K562 (cell line): Measurements from ENCODE around the gene SLC22A23. TPM values are rescaled to one million over a fixed set of nuclear protein-coding genes. Genes with fewer than 3 reads are reported as not detected.

ENCODE experiments used
- ATAC-seq: fragments of 200-7000 bp; cut with Tn5 transposase; 3 replicates; pipeline ENCODE4 v1.9.1; 2020; ENCODE audit warnings: moderate library complexity
- BruUV-seq: library from RNA; stranded (reverse); fragments of 400-500 nt; replicated peaks from 2 replicates; lab custom pipeline; 2021; lab: Mats Ljungman, UMichigan
- CTCF ChIA-PET: fragments of 300-600 bp; formaldehyde crosslinking; extraction: SDS; loops from one replicate; lab custom pipeline; 2021; ENCODE audit warnings: low intra/inter-chr PET ratio; lab: Yijun Ruan, JAX
- POLR2A ChIA-PET: fragments of 300-600, 350-650 bp; sonication (Branson Sonifier 250); formaldehyde crosslinking; extraction: SDS; loops from one replicate; lab custom pipeline; 2021; ENCODE audit warnings: antibody characterized with exemption, inconsistent platforms; lab: Yijun Ruan, JAX
- DNase-seq, 4 experiments: peaks; one replicate each; pipeline versions ENCODE4 v3.0.0 to v3.0.0-alpha.2; 2011 to 2018; ENCODE audit warnings: low spot score in 3 of 4, mixed read lengths in 3 of 4; ENCODE audit errors: extremely low read depth in 1 of 4
- FAIRE-seq: peaks from 2 replicates; lab custom pipeline; 2011; peaks lifted over from hg19 to GRCh38; lab: Jason Lieb, UNC
- H2AFZ ChIP-seq: 2 replicates; pipeline ENCODE4 v1.6.0; 2011; ENCODE audit warnings: low read depth, low read length, control low read depth, inconsistent platforms
- H3K27ac ChIP-seq: fragments of 200-600 bp; 3 replicates; pipeline ENCODE4 v1.8.0; 2011; ENCODE audit warnings: low read depth, mild to moderate bottlenecking, control low read depth, inconsistent platforms, low read length, moderate library complexity, mixed read lengths; ENCODE audit errors: extremely low read depth
- H3K27me3 ChIP-seq, 2 experiments: fragments of 300-600 bp in 1 of 2; 2 replicates in 1 of 2; 3 replicates in 1 of 2; pipeline versions ENCODE4 v1.6.0 to v1.8.0; 2011; ENCODE audit warnings: inconsistent platforms in 2 of 2, low read length in 2 of 2, mild to moderate bottlenecking in 1 of 2, mixed read lengths in 1 of 2, moderate library complexity in 1 of 2; ENCODE audit not compliant: control insufficient read depth in 2 of 2, insufficient read depth in 2 of 2
- H3K36me3 ChIP-seq: fragments of 300-600 bp; 3 replicates; pipeline ENCODE4 v1.8.0; 2011; ENCODE audit warnings: mild to moderate bottlenecking, low read length, inconsistent platforms; ENCODE audit not compliant: control insufficient read depth, insufficient read depth
- H3K4me1 ChIP-seq, 2 experiments: fragments of 200-600 bp in 1 of 2; replicated peaks in 1 of 2; 2 replicates in 1 of 2; 3 replicates in 1 of 2; pipeline versions ENCODE4 v1.5.1 to v1.8.0; 2011; ENCODE audit warnings: inconsistent platforms in 2 of 2, low read length in 2 of 2, mild to moderate bottlenecking in 1 of 2, mixed read lengths in 1 of 2, moderate library complexity in 1 of 2; ENCODE audit not compliant: control insufficient read depth in 2 of 2, insufficient read depth in 2 of 2
- H3K4me2 ChIP-seq: 2 replicates; pipeline ENCODE4 v1.6.1; 2011; ENCODE audit warnings: low read length, control low read depth, inconsistent platforms, mixed read lengths; ENCODE audit not compliant: insufficient read depth
- H3K4me3 ChIP-seq: fragments of 200-600 bp; sonication (generic), shearing (Covaris generic); 2 replicates; pipeline ENCODE4 v1.5.1; 2016; ENCODE audit warnings: control low read depth, inconsistent platforms
- H3K79me2 ChIP-seq: fragments of 200-600 bp; 3 replicates; pipeline ENCODE4 v1.8.0; 2011; ENCODE audit warnings: low read length, inconsistent platforms; ENCODE audit not compliant: control insufficient read depth, insufficient read depth
- H3K9ac ChIP-seq, 2 experiments: 2 replicates each; pipeline versions ENCODE4 v1.6.0 to v1.6.1; 2011; ENCODE audit warnings: low read depth in 2 of 2, low read length in 2 of 2, control low read depth in 1 of 2, inconsistent platforms in 1 of 2, mild to moderate bottlenecking in 1 of 2, mixed read lengths in 1 of 2; ENCODE audit not compliant: insufficient read depth in 1 of 2
- H3K9me1 ChIP-seq: one replicate; pipeline ENCODE4 v1.6.0; 2011; ENCODE audit warnings: inconsistent platforms, mild to moderate bottlenecking, low read length, moderate library complexity; ENCODE audit not compliant: control insufficient read depth, insufficient read depth
- H3K9me3 ChIP-seq: replicated peaks from 2 replicates; pipeline ENCODE4 v1.5.1; 2011; ENCODE audit warnings: low read depth, low read length, inconsistent platforms; ENCODE audit not compliant: control insufficient read depth, insufficient read depth
- H4K20me1 ChIP-seq: replicated peaks from 2 replicates; pipeline ENCODE4 v1.6.1; 2011; ENCODE audit warnings: low read length, inconsistent platforms, mixed read lengths; ENCODE audit not compliant: control insufficient read depth, insufficient read depth
- ZNF512 ChIP-seq: IDR thresholded peaks from 2 replicates; pipeline ENCODE4 v1.6.1; 2016; ENCODE audit warnings: missing genetic modification characterization, missing compliant biosample characterization
- ZNF57 ChIP-seq: fragments of 450-650 bp; formaldehyde crosslinking; IDR thresholded peaks from 2 replicates; pipeline ENCODE4 v1.4.0; 2020; ENCODE audit warnings: mild to moderate bottlenecking, moderate library complexity
- WGBS: fragments of 100-300 bp; shearing (Covaris generic); methylation state at CpG from one replicate; pipeline ENCODE4 v1.1.6; 2016; ENCODE audit warnings: low coverage, mixed read lengths; ENCODE audit not compliant: insufficient coverage; ENCODE audit errors: missing lambda C conversion rate; 5-methylcytosine and 5-hydroxymethylcytosine counted together
- in situ Hi-C: fragments of 300-500 bp; cut with MboI; formaldehyde crosslinking; loops from 4 replicates; pipeline ENCODE4 v1.15.0; 2018; ENCODE audit warnings: inconsistent platforms, mixed read lengths
- intact Hi-C: fragments of 100-400 bp; cut with micrococcal nuclease; formaldehyde crosslinking; loops from 2 replicates; pipeline ENCODE4 v1.14.2; 2022
- polyA plus RNA-seq, 8 experiments: library from polyadenylated mRNA; depleted of rRNA in 4 of 8; stranded (reverse) in 5 of 8; unstranded in 3 of 8; fragments of >200 nt; fragmentation: Nextera tagmentation in 2 of 8; fragmentation: Illumina TruSeq in 1 of 8; extraction: Ambion mirVana in 2 of 8; extraction: Trizol in 1 of 8; gene quantifications; 2 replicates each; pipeline versions ENCODE4 v1.2.1 to v1.2.3, GENCODE V29; 2011 to 2014; ENCODE audit warnings: inconsistent platforms in 1 of 8, missing spikeins in 1 of 8
- total RNA-seq, 7 experiments: library from RNA; depleted of rRNA in 6 of 7; stranded (reverse); fragments of >200 nt in 6 of 7; fragmentation: Illumina TruSeq in 2 of 7; extraction: Trizol in 2 of 7; gene quantifications; 2 replicates each; pipeline versions ENCODE4 v1.2.1 to v1.2.3, GENCODE V29; 2011 to 2021; ENCODE audit warnings: low replicate concordance in 1 of 7

The SLC22A23 gene
- total and polyA plus RNA-seq, 9 of the 15 experiments (the other 6 are each of a cell fraction or from before 2014, with no cell fraction given) = 0.30 to 8.7 (median 2.5) TPM

- FAIRE-seq = no peak
- no peak overlapping the region for H3K4me2 ChIP-seq
- intact Hi-C loops = no loop called here
- H3K9me3 ChIP-seq = no peaks in the 10 kb centered on the region
- H3K27ac ChIP-seq = no peak overlapping the region
- ATAC-seq = peak; percentile 54
- H3K79me2 ChIP-seq = no peaks in the 10 kb centered on the region
- H3K27me3 ChIP-seq = peaks cover 29 to 39% of the 10 kb centered on the region in 2 experiments
- 2% methylated on average over 4 of the region's 4 CpGs for WGBS
- no peak for DNase-seq
- CTCF ChIA-PET = no interaction called here
- TF ChIP-seq ZNF57 (CRISPR knock-in tag) (no peak), ZNF512 (tag) (0 out of 2 replicates have a peak, but pooled peaks have one; percentile 35)
- no peaks in the 10 kb centered on the region for H4K20me1 ChIP-seq
- POLR2A ChIA-PET = interaction anchor here (0.7 kb wide), 1 partner anchor 23 kb away, joined by 3 read pairs; no protein-coding TSS in a partner anchor
- H3K4me1 ChIP-seq = 0 out of 5 replicates have a peak, but pooled peaks cover 0 to 3% of the 10 kb centered on the region in 2 experiments
- H3K36me3 ChIP-seq = no peaks in the 10 kb centered on the region
- no peak overlapping the region for H2AFZ ChIP-seq
- in situ Hi-C loops = no loop called here
- H3K9ac ChIP-seq = no peak overlapping the region
- no peaks in the 10 kb centered on the region for H3K9me1 ChIP-seq
- BruUV-seq = no TSS peak
- no peak overlapping the region for H3K4me3 ChIP-seq
These were observed 49.4 kb upstream of the SLC22A23 start for GRCh38 chr6:3506200-3506599.
